ENCODE data around the gene ANKRD37. TPM values are rescaled to one million over a fixed set of nuclear protein-coding genes. Genes with fewer than 3 reads are reported as not detected.

The ANKRD37 gene
- total and polyA plus RNA-seq, 2 of the 8 experiments (the other 6 are each of a cell fraction or from before 2014, with no cell fraction given), result 2.8 to 3.4 TPM

GRCh38 chr4:185378264-185378663 is 18.4 kb upstream of the ANKRD37 start:
- H3K4ac ChIP-seq (replicated peaks; ENCODE audit: insufficient read length, low read depth, low read length), result no peak overlapping the region
- H2BK5ac ChIP-seq (ENCODE audit: low read depth, low read length), result no peak overlapping the region
- FAIRE-seq (no peak), DNase-seq (ENCODE audit: low read depth in 1 of 2, low spot score in 2 of 2) (no peak)
- H3K9me3 ChIP-seq (ENCODE audit: insufficient read depth in 2 of 2, low read depth in 1 of 2, low read length in 1 of 2), result peaks cover 0 to 7% of the 10 kb centered on the region in 2 experiments; a peak in 1 of 4 replicates
- peak overlapping the region; percentile 76; the same call in 1 of the 2 replicates for H2AK5ac ChIP-seq (ENCODE audit: low read depth, low read length)
- no peaks in the 10 kb centered on the region for H4K20me1 ChIP-seq (replicated peaks in 1 of 2; ENCODE audit: control insufficient read depth in 1 of 2, insufficient read depth in 2 of 2, low read length in 2 of 2)
- H3K27me3 ChIP-seq (replicated peaks in 1 of 4; ENCODE audit: control insufficient read depth in 3 of 4, extremely low read depth in 1 of 4, insufficient read depth in 3 of 4, low read length in 3 of 4), result no peaks in the 10 kb centered on the region
- H3K36me3 ChIP-seq (ENCODE audit: control insufficient read depth in 2 of 4, insufficient read depth in 4 of 4, low read length in 3 of 4), result peaks cover 0 to 4% (median 0%) of the 10 kb centered on the region in 4 experiments; a peak in 1 of 8 replicates
- no peak overlapping the region for H3K23ac ChIP-seq (ENCODE audit: insufficient read length)
- H3K79me1 ChIP-seq (ENCODE audit: low read depth, low read length), result no peaks in the 10 kb centered on the region
- WGBS, 2 experiments (ENCODE audit: extremely low coverage in 1 of 2, insufficient coverage in 1 of 2, insufficient read length in 1 of 2, insufficient replicate concordance in 2 of 2, low coverage in 1 of 2, low lambda C conversion rate in 2 of 2, missing lambda C conversion rate in 1 of 2), result 91% methylated on average over 6 of the region's 6 CpGs; no CpG with 5 or more reads in 1 of the 2 experiments
- no peak overlapping the region for H3K4me3 ChIP-seq (ENCODE audit: extremely low read depth in 1 of 4, insufficient read depth in 2 of 4, low read depth in 3 of 4, low read length in 4 of 4)
- no peak overlapping the region for H3K18ac ChIP-seq (ENCODE audit: extremely low read depth, low read length)
- H3K56ac ChIP-seq (replicated peaks; ENCODE audit: insufficient read length, low read depth, low read length), result no peak overlapping the region
- no peak overlapping the region for H2BK20ac ChIP-seq (ENCODE audit: low read length)
- no peak overlapping the region for H3K27ac ChIP-seq (ENCODE audit: low read depth, low read length)
- H3K23me2 ChIP-seq (ENCODE audit: low read depth, low read length), result no peaks in the 10 kb centered on the region; the same call in 1 of the 2 replicates
- no peak overlapping the region for H4K8ac ChIP-seq (ENCODE audit: extremely low read depth, insufficient read depth, low read length)
- H3K4me1 ChIP-seq (replicated peaks in 1 of 4; ENCODE audit: control insufficient read depth in 3 of 4, insufficient read depth in 4 of 4, low read length in 3 of 4), result peaks cover 0 to 4% (median 2%) of the 10 kb centered on the region in 4 experiments; a peak in 2 of 7 replicates
- H3K79me2 ChIP-seq (ENCODE audit: control insufficient read depth in 1 of 2, insufficient read depth in 2 of 2, low read length in 2 of 2), result no peaks in the 10 kb centered on the region
- peak overlapping the region; percentile 61; the same call in 1 of the 2 replicates for H2BK12ac ChIP-seq (ENCODE audit: low read depth, low read length)
- H3K4me2 ChIP-seq (ENCODE audit: insufficient read depth in 1 of 2, low read depth in 2 of 2, low read length in 2 of 2), result no peak overlapping the region
- H3K14ac ChIP-seq (ENCODE audit: insufficient read length), result no peak overlapping the region
- no peak overlapping the region for H2AFZ ChIP-seq (ENCODE audit: low read length)
- no peak overlapping the region for H4K91ac ChIP-seq (replicated peaks; ENCODE audit: insufficient read length, low read length)
- no peak overlapping the region for H2BK120ac ChIP-seq (replicated peaks; ENCODE audit: low read depth, low read length)
- CTCF ChIA-PET (ENCODE audit: partially characterized antibody), result interaction anchor here (1.2 kb wide), 1 partner anchor 660 kb away, joined by 3 read pairs; no protein-coding TSS in a partner anchor
- no peak overlapping the region for H3K9ac ChIP-seq (replicated peaks in 1 of 4; ENCODE audit: extremely low read depth in 1 of 4, low read depth in 3 of 4, low read length in 3 of 4)
- H2BK15ac ChIP-seq (ENCODE audit: low read length), result no peak overlapping the region
- H4K5ac ChIP-seq (ENCODE audit: insufficient read length, low read depth, low read length), result no peak overlapping the region
- POLR2A ChIA-PET (ENCODE audit: partially characterized antibody), result no interaction called here
- TF ChIP-seq RBBP5 (IDR thresholded peaks at IDR 0.05; ENCODE audit: borderline replicate concordance, low read depth, low read length), result no peak
- TF ChIP-seq CTCF (IDR thresholded peaks at IDR 0.05; ENCODE audit: control extremely low read depth in 1 of 3, insufficient read depth in 1 of 3, low read depth in 1 of 3, low read length in 3 of 3), result no peak
- no peak for TF ChIP-seq SP4 (IDR thresholded peaks at IDR 0.05; ENCODE audit: low read length)
- TF ChIP-seq TEAD4 (IDR thresholded peaks at IDR 0.05; ENCODE audit: low read depth, low read length), result no peak
- TF ChIP-seq CBX8 (IDR thresholded peaks at IDR 0.05; ENCODE audit: borderline replicate concordance, low read depth, low read length), result no peak
- TF ChIP-seq CBX5 (IDR thresholded peaks at IDR 0.05; ENCODE audit: low read depth, low read length), result no peak
- no peak for TF ChIP-seq NANOG (IDR thresholded peaks at IDR 0.05; ENCODE audit: insufficient read depth, low read depth, low read length, poor library complexity, severe bottlenecking)
- TF ChIP-seq BACH1 (IDR thresholded peaks at IDR 0.05; ENCODE audit: low read length), result no peak
- TF ChIP-seq NRF1 (IDR thresholded peaks at IDR 0.05; ENCODE audit: low read depth, low read length), result no peak
- TF ChIP-seq POLR2A (IDR thresholded peaks at IDR 0.05; ENCODE audit: control extremely low read depth in 1 of 2, low read depth in 2 of 2, low read length in 2 of 2), result no peak
- TF ChIP-seq YY1 (IDR thresholded peaks at IDR 0.05; ENCODE audit: low read depth, low read length), result no peak
- TF ChIP-seq RNF2 (IDR thresholded peaks at IDR 0.05; ENCODE audit: borderline replicate concordance, low read depth, low read length, missing control alignments, poor library complexity, severe bottlenecking), result no peak

Measured in H1 (cell line).